Activated CD4-positive, alpha-beta T cell treated with anti-CD3 and anti-CD28 coated beads for 24 hours (primary cell): ENCODE results near the gene KRTAP4-2.
"Not testable (repeated sequence)": the region's sequence is repeated elsewhere in the genome, so short reads cannot be mapped to it uniquely, and the experiment has no call there.

Experiments
- DNase-seq, 2 donors: peaks; one replicate each; pipeline ENCODE4 v3.0.0-alpha.2; 2020; ENCODE audit warnings: low read depth in 2 of 2

The KRTAP4-2 gene

DNA sequence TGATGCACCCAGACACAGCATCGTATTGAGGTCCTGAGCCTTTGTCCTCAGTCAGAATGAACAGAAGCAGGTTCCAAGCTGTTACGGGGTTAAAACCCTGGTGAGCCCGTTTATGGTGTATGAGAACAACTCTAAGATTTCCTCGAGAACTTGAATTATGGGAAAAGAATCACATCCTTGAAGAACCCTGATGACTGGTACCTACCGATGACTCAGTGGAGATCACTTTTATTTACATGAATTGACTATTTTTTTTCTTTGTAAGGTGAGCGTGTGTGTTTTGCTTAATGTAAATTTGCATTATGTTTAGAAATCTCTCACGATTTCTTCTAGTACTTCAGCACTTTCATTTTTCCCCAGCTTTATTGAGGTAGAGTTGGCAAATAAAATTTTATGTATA is 14.2 kb downstream of the KRTAP4-2 start:
- no peak for DNase-seq

DNA sequence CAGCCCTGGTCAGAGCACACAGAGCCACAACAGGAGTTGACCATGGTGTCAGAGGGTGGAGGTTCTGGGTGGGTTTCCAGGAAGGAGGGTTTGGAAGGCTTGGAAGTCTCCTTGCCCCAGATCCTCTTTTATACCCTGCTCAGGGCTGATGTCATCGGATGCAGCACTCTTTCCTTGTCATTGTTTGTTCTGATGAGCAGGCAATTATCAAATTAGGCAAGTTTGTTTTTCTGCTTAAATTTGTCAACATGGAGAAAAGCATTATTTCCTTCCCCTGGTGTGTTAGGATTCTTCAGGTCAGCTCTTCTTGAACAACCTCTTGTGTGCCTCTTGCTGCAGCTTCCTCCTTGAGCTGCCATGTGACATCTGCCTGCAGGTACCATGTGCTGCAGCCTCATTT is 17.4 kb downstream of the KRTAP4-2 start, which contains the start of gene KRTAP4-4:
Gene KRTAP4-4, minus strand, starts transcription at position 101 of the 400 bp plus-strand sequence. Its CDS starts 57 bp downstream, at position 44.
- no peak for DNase-seq

DNA sequence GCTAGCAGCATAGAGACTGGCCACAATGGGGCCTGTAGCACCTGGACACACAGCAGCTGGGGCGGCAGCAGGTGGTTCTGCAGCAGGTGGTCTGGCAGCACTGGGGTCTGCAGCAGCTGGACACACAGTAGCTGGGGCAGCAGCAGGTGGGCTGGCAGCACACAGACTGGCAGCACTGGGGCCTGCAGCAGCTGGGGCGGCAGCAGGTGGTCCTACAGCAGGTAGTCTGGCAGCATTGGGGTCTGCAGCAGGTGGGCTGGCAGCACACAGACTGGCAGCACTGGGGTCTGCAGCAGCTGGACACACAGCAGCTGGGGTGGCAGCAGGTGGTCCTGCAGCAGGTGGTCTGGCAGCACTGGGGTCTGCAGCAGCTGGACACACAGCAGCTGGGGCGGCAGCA is 17.8 kb downstream of the KRTAP4-2 start:
- DNase-seq: not testable (repeated sequence)

DNA sequence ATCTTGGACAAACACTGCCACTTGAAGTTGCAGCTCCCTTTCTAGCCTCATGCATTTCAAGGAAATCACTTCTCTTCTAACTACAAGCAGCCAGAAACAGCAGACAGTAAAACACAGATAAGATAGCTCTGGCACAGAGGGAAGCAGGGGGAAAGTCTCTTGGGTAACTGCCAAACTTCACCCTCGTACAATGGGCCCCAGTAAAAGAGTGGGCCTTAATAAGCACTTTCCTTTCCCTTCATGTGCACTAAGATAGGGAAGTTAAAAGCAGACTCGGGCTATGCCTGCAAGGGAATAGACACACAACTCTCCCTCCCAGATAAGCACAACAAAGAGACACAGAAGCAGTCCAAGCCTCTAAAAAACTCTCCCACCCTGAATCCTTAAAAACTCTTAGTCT is 24.2 kb downstream of the KRTAP4-2 start:
- DNase-seq: no peak

DNA sequence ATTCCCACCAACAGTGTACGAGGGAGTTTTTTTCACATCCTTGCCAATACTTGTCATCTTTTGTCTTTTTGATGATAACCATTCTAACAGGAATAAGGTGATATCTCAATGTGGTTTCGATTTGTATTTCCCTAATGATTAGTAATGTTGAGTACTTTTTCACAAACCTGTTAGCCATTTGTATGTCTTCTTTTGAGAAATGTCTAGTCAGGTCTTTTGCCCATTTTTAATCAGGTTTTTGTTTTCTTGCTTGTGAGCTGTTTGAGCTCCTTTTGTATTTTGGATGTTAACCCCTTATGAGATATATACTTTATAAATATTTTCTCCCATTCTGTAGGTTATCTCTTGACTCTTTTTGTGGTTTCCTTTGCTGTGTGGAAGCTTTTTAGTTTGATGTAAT is 26.5 kb downstream of the KRTAP4-2 start:
- no peak for DNase-seq

DNA sequence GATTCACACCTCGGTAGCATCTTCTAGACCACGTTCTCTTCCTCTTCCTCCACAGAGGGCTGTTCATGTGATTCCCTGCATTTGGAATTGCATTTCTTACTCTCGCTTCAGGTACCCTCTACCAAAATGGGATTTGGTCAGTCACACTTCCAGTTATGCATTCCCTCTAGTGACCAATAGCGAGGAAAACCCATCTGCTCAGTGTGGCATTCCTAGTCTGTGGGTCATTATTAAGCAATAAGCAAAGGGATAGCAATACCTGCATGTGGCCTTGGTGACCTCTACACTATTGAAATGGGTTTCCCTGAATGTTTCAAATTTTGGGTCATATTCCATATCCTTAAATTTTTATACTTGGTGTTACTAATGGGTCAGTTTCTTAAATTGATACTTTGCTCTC is 28.0 kb downstream of the KRTAP4-2 start:
- no peak for DNase-seq

DNA sequence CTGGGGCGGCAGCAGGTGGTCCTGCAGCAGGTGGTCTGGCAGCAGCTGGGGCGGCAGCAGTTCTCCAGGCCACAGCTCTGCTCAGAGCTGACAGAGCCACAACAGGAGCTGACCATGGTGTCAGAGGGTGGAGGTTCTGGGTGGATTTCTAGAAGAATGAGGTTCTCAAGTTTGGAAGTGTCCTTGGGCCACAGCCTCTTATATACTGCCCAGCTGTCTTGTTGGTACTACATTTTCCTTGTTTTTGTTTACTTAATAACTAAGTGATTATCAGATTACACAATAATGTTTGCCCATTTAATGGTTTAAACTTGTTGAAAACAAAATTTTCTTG is 28.4 kb downstream of the KRTAP4-2 start, which contains the start of gene KRTAP4-5:
Gene KRTAP4-5, minus strand, starts transcription at position 174 of the 334 bp plus-strand sequence. Its CDS starts 58 bp downstream, at position 116.
- no peak for DNase-seq

DNA sequence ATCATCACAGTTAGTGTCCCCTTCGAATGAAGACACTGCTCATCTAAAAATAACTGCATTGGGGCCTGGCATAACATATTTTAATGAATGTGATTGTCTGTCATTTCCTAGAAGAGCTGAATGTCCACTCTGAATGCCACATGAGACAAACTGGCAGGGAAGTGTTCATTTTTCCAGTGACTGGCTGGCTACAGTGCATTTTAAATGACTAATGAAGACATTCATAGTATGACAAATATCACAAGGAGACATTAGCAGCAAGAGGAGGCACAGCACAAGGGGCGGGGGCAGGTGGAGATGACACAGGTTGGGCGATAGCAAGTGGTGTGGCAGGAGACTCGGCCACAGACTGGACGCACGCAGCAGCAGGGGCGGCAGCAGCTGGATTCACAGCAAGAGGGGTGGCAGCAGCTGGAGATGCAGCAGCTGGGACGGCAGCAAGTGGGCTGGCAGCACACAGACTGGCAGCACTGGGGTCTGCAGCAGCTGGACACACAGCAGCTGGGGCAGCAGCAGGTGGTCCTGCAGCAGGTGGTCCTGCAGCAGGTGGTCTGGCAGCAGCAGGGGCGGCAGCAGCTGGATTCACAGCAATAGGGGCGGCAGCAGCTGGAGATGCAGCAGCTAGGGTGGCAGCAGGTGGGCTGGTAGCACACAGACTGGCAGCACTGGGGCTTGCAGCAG is 28.9 kb downstream of the KRTAP4-2 start:
- not testable (repeated sequence) for DNase-seq

DNA sequence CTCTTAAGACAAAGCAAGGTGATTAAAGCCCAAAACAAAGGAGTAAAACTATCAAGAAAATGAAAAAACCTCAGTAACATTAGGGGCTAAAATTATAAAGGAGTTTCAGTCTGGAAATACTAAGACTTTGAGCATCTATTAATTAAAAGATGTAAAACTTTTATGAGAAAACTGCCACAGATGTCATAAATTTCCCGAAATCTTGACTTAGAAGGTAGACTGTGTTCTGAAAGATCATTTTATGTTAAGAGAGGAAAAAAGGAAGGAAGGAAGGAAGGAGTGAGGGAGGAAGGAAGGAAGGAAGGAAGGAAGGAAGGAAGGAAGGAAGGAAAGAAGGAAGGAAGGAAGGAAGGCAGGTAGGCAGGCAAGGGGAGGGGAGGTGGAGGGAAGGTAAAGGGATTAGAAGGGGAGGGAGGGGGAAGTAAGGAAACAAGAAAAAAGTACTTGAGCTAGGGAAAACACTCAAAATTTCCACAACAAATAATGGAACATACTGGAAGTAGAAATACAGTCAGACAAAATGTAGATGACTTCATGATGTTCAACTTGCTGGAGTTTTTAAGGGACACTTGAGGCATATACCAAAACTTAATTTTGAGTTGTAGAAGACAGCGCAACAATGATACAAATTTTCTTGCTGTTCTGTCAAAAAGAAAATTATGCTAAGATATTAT is 30.4 kb downstream of the KRTAP4-2 start:
- no peak for DNase-seq

DNA sequence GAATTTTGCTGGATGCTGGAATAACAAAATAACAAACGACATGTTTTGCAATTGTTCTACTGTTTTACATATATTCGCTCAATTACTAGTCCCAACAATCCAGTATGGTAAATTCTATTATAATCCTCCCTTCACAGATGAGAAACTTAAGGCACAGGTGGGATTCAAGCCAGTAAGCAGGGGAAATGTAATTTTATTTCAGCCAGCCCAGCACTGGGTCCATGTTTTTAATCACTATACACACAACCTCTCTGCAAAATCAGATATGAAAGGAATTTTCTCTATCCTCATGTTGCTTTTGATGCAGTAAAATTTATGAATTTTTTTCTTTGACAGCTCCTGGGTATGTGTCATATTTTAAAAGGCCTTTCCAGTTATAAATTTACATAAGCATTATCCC is 32.8 kb downstream of the KRTAP4-2 start:
- DNase-seq: no peak

DNA sequence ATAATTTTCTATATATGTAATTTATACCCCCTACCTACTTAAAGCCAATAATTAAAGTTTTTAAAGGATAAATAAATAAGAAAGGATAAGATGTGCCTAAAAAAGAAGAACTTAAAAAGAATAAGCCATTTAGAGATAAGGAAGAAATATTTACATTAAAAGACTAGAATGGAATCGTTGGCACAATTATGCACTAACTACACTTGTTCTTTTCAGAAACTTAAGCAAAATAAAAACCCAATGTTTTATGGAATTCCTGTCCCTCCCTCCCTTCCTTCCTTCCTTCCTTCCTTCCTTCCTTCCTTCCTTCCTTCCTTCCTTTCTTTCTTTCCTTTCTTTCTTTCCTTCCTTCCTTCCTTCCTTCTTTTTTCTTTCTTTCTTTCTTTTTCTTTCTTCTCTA is 33.2 kb downstream of the KRTAP4-2 start:
- no peak for DNase-seq

DNA sequence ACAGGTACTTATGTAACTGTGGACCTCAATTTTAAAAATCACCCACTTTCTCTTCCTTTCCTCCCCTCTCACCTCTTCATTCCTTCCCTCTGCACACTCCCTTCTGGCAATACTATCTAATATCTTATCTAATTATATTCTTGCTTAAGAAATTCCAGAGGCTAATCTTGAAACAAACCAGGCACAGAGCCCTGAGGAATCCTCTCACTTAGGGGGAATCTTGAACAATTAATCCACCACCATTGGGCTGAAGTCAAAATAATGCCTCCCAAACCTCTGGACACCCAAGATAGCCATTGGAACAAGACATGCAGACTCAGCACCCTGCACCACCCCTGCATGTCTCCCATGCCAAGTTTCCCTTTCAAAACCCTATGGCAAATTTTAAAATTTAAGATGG is 36.7 kb downstream of the KRTAP4-2 start:
- no peak for DNase-seq

DNA sequence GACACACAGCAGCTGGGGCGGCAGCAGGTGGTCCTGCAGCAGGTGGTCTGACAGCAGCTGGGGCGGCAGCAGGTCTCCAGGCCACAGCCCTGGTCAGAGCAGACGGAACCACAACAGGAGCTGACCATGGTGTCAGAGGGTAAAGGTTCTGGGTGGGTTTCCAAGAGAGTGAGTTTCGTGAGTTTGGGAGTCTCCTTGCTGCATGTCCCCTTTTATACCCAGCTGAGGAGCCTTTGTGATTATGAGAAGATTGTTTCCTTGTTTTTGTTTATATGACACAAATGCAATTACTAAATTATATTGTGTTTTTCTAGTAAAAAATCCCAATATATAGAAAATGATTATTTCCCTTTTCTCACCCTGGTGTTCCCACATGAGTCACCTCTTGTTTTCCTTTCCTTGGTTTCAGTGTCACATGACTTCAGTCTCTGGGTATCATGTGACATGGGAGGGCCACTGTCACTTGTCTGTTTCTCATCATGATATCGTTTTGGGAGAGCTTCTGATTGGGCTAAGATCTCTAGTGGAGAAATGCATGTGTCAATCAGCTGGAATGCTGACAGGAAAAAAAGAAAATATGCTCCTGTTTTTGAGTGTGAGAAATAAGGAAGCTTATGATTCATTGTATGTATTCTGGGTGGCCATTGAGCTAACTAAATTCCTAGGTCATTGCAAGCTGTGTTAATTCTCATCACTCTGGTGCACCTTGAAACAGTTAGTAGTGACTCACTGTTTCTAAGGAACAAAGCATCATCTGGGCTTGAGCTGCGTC is 37.5 kb downstream of the KRTAP4-2 start, which contains the start of gene KRTAP4-6:
Gene KRTAP4-6, minus strand, starts transcription at position 185 of the 772 bp plus-strand sequence. Its CDS starts 57 bp downstream, at position 128.
- DNase-seq: no peak

DNA sequence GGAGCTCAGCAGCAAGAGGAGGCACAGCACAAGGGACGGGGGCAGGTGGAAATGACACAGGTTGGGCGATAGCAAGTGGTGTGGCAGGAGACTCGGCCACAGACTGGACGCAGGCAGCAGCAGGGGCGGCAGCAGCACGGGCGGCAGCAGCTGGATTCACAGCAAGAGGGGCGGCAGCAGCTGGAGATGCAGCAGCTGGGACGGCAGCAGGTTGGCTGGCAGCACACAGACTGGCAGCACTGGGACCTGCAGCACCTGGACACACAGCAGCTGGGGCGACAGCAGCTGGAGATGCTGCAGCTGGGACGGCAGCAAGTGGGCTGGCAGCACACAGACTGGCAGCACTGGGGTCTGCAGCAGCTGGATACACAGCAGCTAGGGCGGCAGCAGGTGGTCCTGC is 38.2 kb downstream of the KRTAP4-2 start:
- DNase-seq: not testable (repeated sequence)

DNA sequence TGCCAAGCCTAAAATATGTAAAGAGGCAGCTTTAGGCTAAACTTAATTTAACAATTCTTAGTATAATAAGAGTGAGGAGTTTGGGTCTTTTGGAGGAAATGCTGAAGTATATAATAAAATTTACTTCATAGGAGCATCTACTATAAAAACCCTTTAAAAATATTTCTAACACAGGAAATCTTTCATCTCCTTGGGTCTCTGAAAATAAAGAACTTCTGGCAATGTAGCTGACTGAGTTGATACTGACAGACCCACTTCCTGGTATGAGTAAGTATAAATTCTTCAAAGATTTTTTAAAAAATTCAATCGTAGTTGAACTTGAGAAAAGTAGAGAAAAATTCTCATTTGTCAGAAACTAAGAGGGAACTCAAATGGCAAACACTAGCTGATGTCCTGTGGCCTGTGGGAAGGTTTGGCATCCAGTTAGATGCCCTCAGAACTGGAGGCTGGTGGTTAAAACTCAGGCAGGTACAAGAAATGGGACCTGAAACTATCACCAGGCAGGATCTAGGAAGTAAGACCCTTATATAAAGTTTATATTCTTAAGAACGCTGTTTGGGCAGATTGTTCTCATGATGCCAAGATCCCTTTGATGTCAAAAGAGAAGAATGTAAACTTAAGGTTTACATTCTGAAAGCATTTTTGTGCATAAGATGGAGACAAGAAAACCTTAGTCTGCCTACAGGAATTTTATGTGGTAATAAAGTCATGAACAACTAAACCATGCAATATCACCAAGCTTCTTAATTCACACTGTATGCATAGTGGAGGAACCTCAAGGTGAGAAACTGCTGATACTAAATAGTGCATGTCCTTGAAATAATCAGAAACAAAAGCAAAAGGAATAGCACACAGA is 43.9 kb downstream of the KRTAP4-2 start:
- no peak for DNase-seq

DNA sequence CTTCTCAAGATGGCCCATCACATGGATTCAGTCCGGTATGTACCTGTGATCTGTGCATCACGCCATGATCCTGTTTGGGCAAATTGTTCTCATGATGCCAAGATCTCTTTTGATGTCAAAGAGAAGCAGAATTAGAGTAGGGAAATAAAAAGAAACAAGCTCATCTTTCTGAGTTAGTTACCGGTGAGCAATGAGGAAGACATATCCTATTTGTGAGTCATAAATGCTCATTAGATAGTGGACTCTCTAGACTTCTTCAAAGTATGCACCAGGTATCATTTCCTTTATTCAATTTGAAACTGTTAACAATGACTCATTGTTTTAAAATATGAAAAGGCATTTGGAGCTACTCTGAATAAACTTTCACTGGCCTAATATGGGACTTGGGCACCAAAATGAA is 46.0 kb downstream of the KRTAP4-2 start:
- DNase-seq: no peak
